Daoy (cell line): ENCODE data around the gene DNAJC5. TPM values are rescaled to one million over a fixed set of nuclear protein-coding genes. Genes with fewer than 3 reads are reported as not detected.

ENCODE experiments used
- DNase-seq: peaks from one replicate; pipeline ENCODE4 v3.0.0-alpha.2; 2015; ENCODE audit warnings: low read depth
- total RNA-seq: library from RNA; depleted of rRNA; stranded (reverse); fragments of >200 nt; shearing (Covaris generic); gene quantifications from 2 replicates; pipeline ENCODE4 v1.2.3, GENCODE V29; 2014

Gene DNAJC5
- total RNA-seq, 1 experiment from 2014 or later: 34.4 TPM

- no peak for DNase-seq
Observed at GRCh38 chr20:63940071-63940471, 45.1 kb downstream of the DNAJC5 start.

GRCh38 chr20:63940472-63941266 is 45.7 kb downstream of the DNAJC5 start:
- no peak for DNase-seq

- no peak for DNase-seq
Observed at GRCh38 chr20:63941282-63942081, 46.6 kb downstream of the DNAJC5 start.

GRCh38 chr20:63942250-63942951 is 47.5 kb downstream of the DNAJC5 start:
- no peak for DNase-seq

GRCh38 chr20:63942969-63943807 is 48.3 kb downstream of the DNAJC5 start:
- DNase-seq: no peak

- DNase-seq: no peak
Observed at GRCh38 chr20:63943808-63944077, 48.8 kb downstream of the DNAJC5 start.

GRCh38 chr20:63944078-63944941 is 49.4 kb downstream of the DNAJC5 start:
- no peak for DNase-seq

- no peak for DNase-seq
Observed at GRCh38 chr20:63945031-63945658, 50.2 kb downstream of the DNAJC5 start.

- no peak for DNase-seq
Observed at GRCh38 chr20:63945921-63946920, 51.3 kb downstream of the DNAJC5 start.

- DNase-seq: no peak
Observed at GRCh38 chr20:63946986-63947637, 52.2 kb downstream of the DNAJC5 start.

GRCh38 chr20:63947638-63948456 is 52.9 kb downstream of the DNAJC5 start:
- no peak for DNase-seq

GRCh38 chr20:63950701-63951397 is 55.9 kb downstream of the DNAJC5 start:
- DNase-seq: no peak

- no peak for DNase-seq
Observed at GRCh38 chr20:63951398-63952209, 56.7 kb downstream of the DNAJC5 start.

GRCh38 chr20:63952210-63952535 is 57.2 kb downstream of the DNAJC5 start:
- no peak for DNase-seq

GRCh38 chr20:63952769-63953168 is 57.8 kb downstream of the DNAJC5 start:
- no peak for DNase-seq

- no peak for DNase-seq
Observed at GRCh38 chr20:63953764-63954429, 59.0 kb downstream of the DNAJC5 start.
